Colonic mucosa (tissue), 4 donors: ENCODE data around the gene SHC3. TPM values are rescaled to one million over a fixed set of nuclear protein-coding genes. Genes with fewer than 3 reads are reported as not detected.

Experiments
- DNase-seq: peaks from one replicate; pipeline ENCODE4 v3.0.0-alpha.2; 2020
- H3K27ac ChIP-seq: fragments of 200-600 bp; one replicate; pipeline ENCODE4 v1.8.0; 2021
- H3K27me3 ChIP-seq: fragments of 200-600 bp; one replicate; pipeline ENCODE4 v1.8.0; 2021
- H3K36me3 ChIP-seq: fragments of 200-600 bp; one replicate; pipeline ENCODE4 v1.8.0; 2021
- H3K4me1 ChIP-seq: fragments of 200-600 bp; one replicate; pipeline ENCODE4 v1.8.0; 2021; ENCODE audit warnings: mild to moderate bottlenecking
- H3K4me3 ChIP-seq: fragments of 200-600 bp; one replicate; pipeline ENCODE4 v1.8.0; 2021
- H3K9ac ChIP-seq, 2 donors: one replicate each; pipeline ENCODE4 v1.7.0; 2013; ENCODE audit warnings: control low read depth in 2 of 2, low read depth in 2 of 2, low read length in 2 of 2
- H3K9me3 ChIP-seq: fragments of 200-600 bp; one replicate; pipeline ENCODE4 v1.8.0; 2021
- CTCF ChIP-seq: fragments of 200-600 bp; IDR thresholded peaks from one replicate; pipeline ENCODE4 v1.8.0; 2022; ENCODE audit warnings: antibody characterized with exemption, mild to moderate bottlenecking
- intact Hi-C: fragments of 100-400 bp; cut with DNase I; formaldehyde crosslinking; loops from one replicate; pipeline ENCODE4 v1.14.1; 2022
- total RNA-seq, 2 donors: library from RNA; stranded (reverse); fragmentation: NEBNext Ultra II Directional in 1 of 2; extraction: Animal tissue kit (Norgen Biotek cat#: 25700) in 1 of 2; gene quantifications; one replicate each; pipeline ENCODE4 v1.2.1, GENCODE V29; 2021
- donor health status: healthy.
- donor health status: DM: no; HTN: no; CAD: no.
- donor health status: DM: no; HTN: no; CAD: no.

Gene SHC3
- total RNA-seq, 2 donors from 2014 or later, result 0.32 to 0.58 TPM

- H3K9me3 ChIP-seq, result no peaks in the 10 kb centered on the region
- no peak overlapping the region for H3K4me3 ChIP-seq
- peak; percentile 37 for DNase-seq
- H3K27ac ChIP-seq, result no peak overlapping the region
- H3K4me1 ChIP-seq, result no peaks in the 10 kb centered on the region
- no peak for TF ChIP-seq CTCF
- no peak overlapping the region for H3K9ac ChIP-seq
- no peaks in the 10 kb centered on the region for H3K27me3 ChIP-seq
- no peaks in the 10 kb centered on the region for H3K36me3 ChIP-seq
- intact Hi-C loops, result no loop called here
Measured at GRCh38 chr9:89080193-89080592, 98.4 kb downstream of the SHC3 start.

GRCh38 chr9:89079391-89079790 lies 99.2 kb downstream of the SHC3 start:
- Histone ChIP-seq H3K36me3 (no peaks in the 10 kb centered on the region), H3K27me3 (no peaks in the 10 kb centered on the region), H3K9me3 (no peaks in the 10 kb centered on the region), H3K27ac (no peak overlapping the region), H3K4me1 (no peaks in the 10 kb centered on the region), H3K9ac (no peak overlapping the region), H3K4me3 (no peak overlapping the region)
- DNase-seq, result no peak
- TF ChIP-seq CTCF, result no peak
- intact Hi-C loops, result no loop called here

- no peaks in the 10 kb centered on the region for H3K36me3 ChIP-seq
- intact Hi-C loops, result no loop called here
- no peak for DNase-seq
- no peaks in the 10 kb centered on the region for H3K9me3 ChIP-seq
- TF ChIP-seq CTCF, result no peak
- H3K4me3 ChIP-seq, result no peak overlapping the region
- H3K9ac ChIP-seq, result no peak overlapping the region
- H3K4me1 ChIP-seq, result no peaks in the 10 kb centered on the region
- H3K27ac ChIP-seq, result no peak overlapping the region
- H3K27me3 ChIP-seq, result no peaks in the 10 kb centered on the region
Measured at GRCh38 chr9:89078860-89079259, 99.8 kb downstream of the SHC3 start.

- intact Hi-C loops, result no loop called here
- no peak overlapping the region for H3K9ac ChIP-seq
- H3K36me3 ChIP-seq, result no peaks in the 10 kb centered on the region
- no peaks in the 10 kb centered on the region for H3K4me1 ChIP-seq
- H3K9me3 ChIP-seq, result no peaks in the 10 kb centered on the region
- DNase-seq, result no peak
- no peak overlapping the region for H3K4me3 ChIP-seq
- no peak for TF ChIP-seq CTCF
- no peak overlapping the region for H3K27ac ChIP-seq
- H3K27me3 ChIP-seq, result no peaks in the 10 kb centered on the region
Measured at GRCh38 chr9:89078421-89078820, 100.2 kb downstream of the SHC3 start.

GRCh38 chr9:89077519-89077918 lies 101.1 kb downstream of the SHC3 start:
- no peak for TF ChIP-seq CTCF
- no peak overlapping the region for H3K27ac ChIP-seq
- no peaks in the 10 kb centered on the region for H3K27me3 ChIP-seq
- H3K36me3 ChIP-seq, result no peaks in the 10 kb centered on the region
- DNase-seq, result no peak
- no peaks in the 10 kb centered on the region for H3K9me3 ChIP-seq
- no peaks in the 10 kb centered on the region for H3K4me1 ChIP-seq
- no peak overlapping the region for H3K9ac ChIP-seq
- H3K4me3 ChIP-seq, result no peak overlapping the region
- intact Hi-C loops, result no loop called here

GRCh38 chr9:89073397-89073796 lies 105.2 kb downstream of the SHC3 start:
- Histone ChIP-seq H3K9me3 (no peaks in the 10 kb centered on the region), H3K36me3 (no peaks in the 10 kb centered on the region), H3K27ac (no peak overlapping the region), H3K4me3 (no peak overlapping the region), H3K27me3 (no peaks in the 10 kb centered on the region), H3K4me1 (no peaks in the 10 kb centered on the region), H3K9ac (no peak overlapping the region)
- TF ChIP-seq CTCF, result no peak
- no peak for DNase-seq
- intact Hi-C loops, result no loop called here
